T47D (cell line): ENCODE measurements around the gene NRDC.

Experiments
- DNase-seq, 2 experiments: peaks; one replicate each; pipeline versions ENCODE4 v3.0.0 to v3.0.0-alpha.2; 2011 to 2012; ENCODE audit warnings: low read depth in 1 of 2, low spot score in 1 of 2
- JUND ChIP-seq: IDR thresholded peaks from 2 replicates; pipeline ENCODE4 v1.6.1; 2012; ENCODE audit warnings: low read depth
- in situ Hi-C: cut with HindIII; loops from 2 replicates; pipeline ENCODE4 v1.10.0; 2016; ENCODE audit warnings: low sequenced_read_pairs, low pct_unique_long_range_greater_than_20kb

Gene NRDC

GRCh38 chr1:51760872-51761271 lies 117.7 kb downstream of the NRDC start:
- DNase-seq, result no peak
- in situ Hi-C loops, result no loop called here
- no peak for TF ChIP-seq JUND

- in situ Hi-C loops, result no loop called here
- TF ChIP-seq JUND, result no peak
- DNase-seq, result no peak
Observed at GRCh38 chr1:51758310-51758709, 120.2 kb downstream of the NRDC start.

- DNase-seq, result no peak
- in situ Hi-C loops, result no loop called here
- TF ChIP-seq JUND, result no peak
Observed at GRCh38 chr1:51756290-51756689, 122.2 kb downstream of the NRDC start.

- no peak for TF ChIP-seq JUND
- in situ Hi-C loops, result no loop called here
- DNase-seq, result no peak
Observed at GRCh38 chr1:51755437-51755836, 123.1 kb downstream of the NRDC start.

- no peak for TF ChIP-seq JUND
- in situ Hi-C loops, result no loop called here
- no peak for DNase-seq
Observed at GRCh38 chr1:51754666-51755065, 123.9 kb downstream of the NRDC start.

- DNase-seq, result no peak
- no peak for TF ChIP-seq JUND
- in situ Hi-C loops, result no loop called here
Observed at GRCh38 chr1:51753969-51754368, 124.6 kb downstream of the NRDC start.

GRCh38 chr1:51752073-51752948 lies 126.2 kb downstream of the NRDC start:
- TF ChIP-seq JUND, result no peak
- in situ Hi-C loops, result no loop called here
- DNase-seq, result no peak

GRCh38 chr1:51750729-51751128 lies 127.8 kb downstream of the NRDC start:
- DNase-seq, result no peak
- in situ Hi-C loops, result no loop called here
- TF ChIP-seq JUND, result no peak

- no peak for TF ChIP-seq JUND
- DNase-seq, result no peak
- in situ Hi-C loops, result no loop called here
Observed at GRCh38 chr1:51750218-51750617, 128.3 kb downstream of the NRDC start.

- no peak for DNase-seq
- in situ Hi-C loops, result no loop called here
- no peak for TF ChIP-seq JUND
Observed at GRCh38 chr1:51749151-51749550, 129.4 kb downstream of the NRDC start.

- in situ Hi-C loops, result no loop called here
- no peak for TF ChIP-seq JUND
- DNase-seq, result no peak
Observed at GRCh38 chr1:51745304-51745570, 133.3 kb downstream of the NRDC start.

- in situ Hi-C loops, result no loop called here
- TF ChIP-seq JUND, result no peak
- DNase-seq, result no peak
Observed at GRCh38 chr1:51744506-51745303, 133.8 kb downstream of the NRDC start.

GRCh38 chr1:51741121-51741681 lies 137.3 kb downstream of the NRDC start:
- DNase-seq, result no peak
- TF ChIP-seq JUND, result no peak
- in situ Hi-C loops, result no loop called here

- no peak for TF ChIP-seq JUND
- in situ Hi-C loops, result no loop called here
- no peak for DNase-seq
Observed at GRCh38 chr1:51740652-51741051, 137.9 kb downstream of the NRDC start.
